Lung microvascular endothelial cell (primary cell): Measurements from ENCODE around the gene TMEM94. TPM values are rescaled to one million over a fixed set of nuclear protein-coding genes. Genes with fewer than 3 reads are reported as not detected.

Experiments used
- total RNA-seq: library from RNA; depleted of rRNA; stranded (reverse); fragments of >200 nt; gene quantifications from 2 replicates; pipeline ENCODE4 v1.2.1, GENCODE V29; 2014

Gene TMEM94
- total RNA-seq, 1 donor from 2014 or later = 20.6 TPM

Other genes starting within 250 kb of the TMEM94 start
- 6.1 and 10.5 TPM in 2 replicates for gene GGA3, start 195.0 kb upstream of the TMEM94 start, total RNA-seq
- gene MRPS7, start 194.8 kb upstream of the TMEM94 start, total RNA-seq = 60.9 and 61.0 TPM in 2 replicates
- gene MIF4GD, start 185.4 kb upstream of the TMEM94 start, total RNA-seq = 7.4 and 7.5 TPM in 2 replicates
- gene SLC25A19, start 167.2 kb upstream of the TMEM94 start, total RNA-seq = 3.9 and 6.5 TPM in 2 replicates
- 55.6 and 77.4 TPM in 2 replicates for gene GRB2, start 51.0 kb upstream of the TMEM94 start, total RNA-seq
- 7.0 and 11.5 TPM in 2 replicates for gene CASKIN2, start 58.9 kb downstream of the TMEM94 start, total RNA-seq
- 7.4 and 8.9 TPM in 2 replicates for gene TSEN54, start 59.9 kb downstream of the TMEM94 start, total RNA-seq
- 8.3 and 14.7 TPM in 2 replicates for gene LLGL2, start 69.1 kb downstream of the TMEM94 start, total RNA-seq
- gene MYO15B, start 131.2 kb downstream of the TMEM94 start, total RNA-seq = 3.3 and 20.2 TPM in 2 replicates
- not detected in 2 replicates for gene SMIM5, start 176.8 kb downstream of the TMEM94 start, total RNA-seq
- gene RECQL5, start 210.5 kb downstream of the TMEM94 start, total RNA-seq = 9.6 and 15.7 TPM in 2 replicates
- gene SAP30BP, start 210.7 kb downstream of the TMEM94 start, total RNA-seq = 36.8 and 43.7 TPM in 2 replicates